Middle frontal gyrus (tissue), 1 donor: ENCODE results near the gene DNAAF1.

Source experiments
- DNase-seq: peaks from one replicate; pipeline ENCODE4 v3.0.0-alpha.2; 2015; ENCODE audit warnings: low spot score; ENCODE audit errors: extremely low spot score

The DNAAF1 gene

DNA sequence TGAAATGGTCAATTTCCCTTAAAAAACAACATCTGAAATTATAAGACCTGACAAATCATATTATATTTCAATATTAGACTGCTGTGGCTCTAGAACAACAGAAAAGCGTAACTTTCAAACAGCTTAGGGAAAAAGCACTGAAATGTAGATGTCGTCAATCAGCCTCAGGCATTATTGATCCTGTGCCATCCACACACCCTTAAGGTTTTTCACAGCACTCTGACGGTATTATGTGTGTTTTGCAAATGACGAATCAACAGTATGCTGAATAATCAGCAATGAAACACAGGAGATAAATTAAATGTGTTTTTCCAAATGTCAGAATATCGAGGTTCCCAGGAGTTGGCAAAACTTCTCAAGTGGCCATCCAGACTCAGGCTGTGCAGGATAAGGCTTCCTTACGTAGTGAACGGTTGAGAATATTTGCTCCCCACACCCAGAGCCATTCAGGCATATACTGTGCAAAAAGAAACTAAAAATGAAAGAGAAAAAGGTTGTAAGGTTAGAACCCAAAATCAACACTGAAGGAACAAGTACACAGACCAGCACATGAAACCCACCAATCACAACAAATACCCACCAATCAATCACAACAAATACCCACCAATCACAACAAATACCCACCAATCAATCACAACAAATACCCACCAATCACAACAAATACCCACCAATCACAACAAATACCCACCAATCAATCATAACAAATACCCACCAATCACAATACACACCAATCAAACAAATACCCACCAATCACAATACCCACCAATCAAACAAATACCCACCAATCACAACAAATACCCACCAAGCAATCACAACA, 20.6 kb upstream of the DNAAF1 start:
- DNase-seq, result no peak

DNA sequence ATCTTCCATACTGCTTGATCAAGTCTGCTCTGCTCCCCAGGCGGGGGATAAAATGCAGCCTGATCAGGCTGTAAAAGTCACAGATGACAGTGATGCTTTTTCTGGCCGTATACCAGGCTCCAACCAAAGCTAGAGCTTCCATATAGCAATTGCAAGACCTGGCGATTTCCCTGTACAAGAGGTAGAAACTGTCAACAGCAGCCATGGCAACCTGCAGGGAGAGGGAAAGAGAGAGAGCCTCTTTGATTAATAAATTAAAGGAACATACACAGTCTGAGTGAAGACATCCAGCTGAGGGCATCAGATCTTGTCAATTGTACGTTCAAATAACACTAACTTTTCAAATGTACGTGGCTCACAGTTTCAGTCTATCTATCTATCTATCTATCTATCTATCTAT, 14.0 kb upstream of the DNAAF1 start:
- no peak for DNase-seq

GRCh38 chr16:84132527-84133285, 12.4 kb upstream of the DNAAF1 start:
- no peak for DNase-seq

GRCh38 chr16:84136331-84137125, 8.6 kb upstream of the DNAAF1 start:
- no peak for DNase-seq

DNA sequence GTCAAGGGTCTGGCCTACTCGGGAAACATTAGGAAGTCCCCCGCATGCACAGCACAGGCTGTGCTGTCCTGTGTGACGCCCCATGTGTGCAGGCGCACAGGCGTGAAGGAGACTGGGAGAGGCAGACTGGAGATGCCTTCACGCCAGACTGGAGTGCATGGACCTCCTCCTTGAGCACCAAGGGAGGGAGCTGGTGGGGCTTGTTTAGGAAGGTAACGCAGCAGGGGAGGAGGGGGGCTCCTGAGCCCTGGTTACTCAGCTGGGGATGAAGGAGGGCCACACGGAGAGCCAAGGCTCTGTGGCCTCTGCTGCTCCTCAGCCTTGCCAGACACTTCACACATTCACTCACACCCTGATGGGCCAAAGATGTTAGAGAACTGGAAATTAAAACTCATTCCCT, 7.8 kb upstream of the DNAAF1 start:
- no peak for DNase-seq

GRCh38 chr16:84137769-84138357, 7.2 kb upstream of the DNAAF1 start:
- no peak for DNase-seq

GRCh38 chr16:84138500-84138823, 6.6 kb upstream of the DNAAF1 start:
- DNase-seq, result no peak

DNA sequence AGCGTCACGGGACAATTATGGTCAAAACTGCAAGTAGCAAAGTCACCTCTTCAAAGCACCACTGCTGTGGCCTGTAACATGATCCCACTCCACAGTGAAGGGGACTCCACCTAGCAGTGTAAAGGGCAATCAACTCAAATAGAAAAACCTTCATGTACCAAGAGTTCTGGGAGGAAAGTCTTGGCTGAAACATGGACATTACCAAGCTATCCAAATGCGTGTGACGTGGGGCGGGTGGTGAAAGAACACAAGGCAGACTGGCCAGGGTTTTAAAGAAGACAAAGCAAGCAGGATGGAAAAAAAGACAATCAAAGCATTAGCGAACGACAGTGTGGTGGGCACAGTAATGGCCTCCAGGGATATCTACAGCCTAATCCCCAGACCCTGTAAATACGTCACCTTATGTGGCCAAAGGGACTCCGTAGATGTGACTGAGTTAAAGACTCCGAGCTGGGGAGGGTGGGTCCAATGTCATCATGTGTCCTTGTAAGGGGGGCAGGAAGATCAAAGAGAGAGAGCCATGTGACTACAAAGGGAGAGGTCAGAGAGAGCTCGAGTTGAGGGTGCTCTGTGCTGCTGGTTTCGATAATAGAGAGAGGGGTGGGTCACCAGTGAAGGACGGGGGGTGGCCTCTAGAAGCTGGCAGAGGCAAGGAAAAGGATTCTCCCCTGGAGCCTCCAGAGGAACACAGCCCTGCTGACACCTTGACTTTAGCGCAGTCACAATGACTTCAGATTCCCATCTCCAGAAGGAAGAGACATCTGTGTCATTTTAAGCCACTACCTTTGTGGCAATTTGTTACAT, 6.1 kb upstream of the DNAAF1 start:
- DNase-seq, result no peak

GRCh38 chr16:84139628-84140258, 5.4 kb upstream of the DNAAF1 start:
- no peak for DNase-seq

DNA sequence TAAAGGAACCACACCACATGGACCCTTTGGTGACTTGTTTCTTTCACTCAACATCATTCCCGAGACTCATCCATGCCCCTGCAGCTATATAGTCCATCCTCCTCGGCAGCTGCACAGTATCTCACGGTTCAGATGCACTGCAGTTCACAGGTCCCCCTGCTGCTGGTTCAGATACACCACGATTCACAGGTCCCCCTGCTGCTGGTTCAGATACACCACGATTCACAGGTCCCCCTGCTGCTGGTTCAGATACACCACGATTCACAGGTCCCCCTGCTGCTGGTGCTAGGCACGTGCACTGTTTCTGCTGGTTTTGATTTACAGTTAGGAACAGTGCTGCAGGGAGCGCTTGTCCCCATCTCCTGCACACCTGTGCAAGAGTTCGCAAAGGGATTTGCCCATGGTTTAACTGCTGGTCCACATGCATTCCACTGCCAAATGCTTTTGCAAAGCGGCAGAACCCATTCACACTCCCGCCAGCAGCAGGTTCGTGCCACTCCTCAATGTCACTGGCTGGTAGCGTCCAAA, 3.9 kb upstream of the DNAAF1 start:
- DNase-seq, result no peak

- no peak for DNase-seq
Observed at GRCh38 chr16:84143081-84143480, 2.0 kb upstream of the DNAAF1 start.

- DNase-seq, result no peak
Observed at GRCh38 chr16:84143784-84144199, 1.3 kb upstream of the DNAAF1 start.

GRCh38 chr16:84144209-84144858, 774 bp upstream of the DNAAF1 start:
- DNase-seq, result no peak

DNA sequence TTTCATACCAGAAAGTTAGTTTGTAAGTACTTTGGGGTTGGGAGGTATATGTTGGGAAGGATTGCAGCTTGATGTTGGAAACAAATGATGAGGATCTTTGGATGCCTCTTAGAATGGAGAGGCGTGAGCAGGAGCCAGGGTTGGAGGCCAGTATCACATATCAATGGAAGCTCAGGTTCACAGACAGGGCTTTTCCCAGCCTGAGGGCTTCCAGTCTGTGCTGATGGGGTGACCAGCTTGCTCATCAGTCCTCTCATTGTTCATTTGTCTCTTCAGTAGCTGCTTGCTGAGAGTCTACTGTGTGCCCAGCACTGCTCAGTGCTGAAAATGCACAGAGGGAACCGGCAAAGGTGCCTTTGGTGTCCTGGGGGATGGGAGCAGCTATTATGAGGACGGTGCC, 5.8 kb downstream of the DNAAF1 start:
- no peak for DNase-seq

DNA sequence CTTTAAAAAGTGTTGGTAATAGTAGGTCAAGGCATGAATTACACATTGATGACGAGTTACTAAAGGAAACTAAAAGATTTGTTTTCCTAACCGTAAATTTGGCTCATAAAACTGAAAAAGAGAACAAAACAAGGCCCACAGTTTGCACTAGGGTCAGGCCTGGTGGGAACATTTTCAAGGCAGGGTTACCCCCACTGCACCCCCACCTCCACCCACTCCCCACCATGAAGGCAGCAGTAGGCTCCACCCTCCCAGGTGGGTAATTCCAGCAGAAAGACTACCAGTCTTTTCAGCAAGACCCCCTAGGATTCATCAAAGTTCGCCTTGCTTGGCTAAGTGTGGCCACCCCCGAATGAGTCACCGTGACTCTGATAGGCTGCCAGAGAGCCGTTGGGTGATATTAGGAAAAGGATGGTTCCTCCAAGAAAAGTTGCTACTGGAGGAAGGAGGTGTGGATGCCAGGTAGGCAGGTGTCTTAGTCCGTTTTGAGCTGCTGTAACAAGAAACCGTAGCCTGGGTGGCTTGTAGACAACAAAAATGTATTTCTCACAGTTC, 8.6 kb downstream of the DNAAF1 start:
- no peak for DNase-seq

DNA sequence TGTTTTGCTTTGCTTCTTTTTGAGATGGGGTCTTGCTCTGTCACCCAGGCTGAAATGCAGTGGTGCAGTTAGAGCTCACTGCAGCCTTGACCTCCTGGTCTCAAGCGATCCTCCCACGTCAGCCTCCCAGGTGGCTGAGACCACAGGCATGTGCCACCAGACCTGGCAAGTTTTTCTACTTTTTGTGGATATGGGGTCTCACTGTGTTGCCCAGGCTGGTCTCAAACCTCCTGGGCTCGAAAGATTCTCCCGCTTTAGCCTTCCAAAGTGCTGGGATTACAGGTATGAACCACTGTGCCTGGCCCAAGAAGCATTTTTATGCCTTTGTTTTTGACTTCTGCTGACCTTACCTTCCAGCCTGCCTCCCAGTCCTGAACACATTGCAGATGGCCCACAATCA, 10.1 kb downstream of the DNAAF1 start:
- no peak for DNase-seq

GRCh38 chr16:84155771-84156170, 10.7 kb downstream of the DNAAF1 start:
- DNase-seq, result no peak

DNA sequence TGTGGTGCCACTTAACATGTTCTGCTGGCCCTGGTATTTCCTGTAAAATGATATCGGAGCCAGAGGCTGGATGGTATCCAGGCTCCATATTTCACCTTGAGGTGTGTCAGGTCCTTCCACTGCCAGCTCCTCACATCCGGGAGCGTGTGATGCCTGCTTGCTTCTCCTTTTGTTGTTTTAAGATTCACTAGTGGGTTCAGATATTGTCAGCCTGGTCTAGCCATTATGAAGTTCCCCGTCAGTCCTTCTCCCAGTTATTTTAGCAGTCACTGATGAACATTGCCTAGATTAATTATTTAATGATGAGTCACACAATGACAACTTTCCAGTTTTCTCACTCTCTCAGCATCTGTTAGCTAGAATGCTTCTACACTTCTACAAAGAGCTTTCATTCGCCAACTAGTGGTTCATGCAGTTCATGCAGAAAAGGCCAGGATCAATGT, 11.3 kb downstream of the DNAAF1 start:
- no peak for DNase-seq

- no peak for DNase-seq
Observed at GRCh38 chr16:84159007-84159406, 13.9 kb downstream of the DNAAF1 start.
